ENCODE results near the gene SLC4A4. TPM values are rescaled to one million over a fixed set of nuclear protein-coding genes. Genes with fewer than 3 reads are reported as not detected.

SLC4A4 gene
- total and polyA plus RNA-seq, 10 of the 15 experiments (the other 5 are each of a cell fraction or from before 2014, with no cell fraction given): 0.05 to 0.44 (median 0.18) TPM

DNA sequence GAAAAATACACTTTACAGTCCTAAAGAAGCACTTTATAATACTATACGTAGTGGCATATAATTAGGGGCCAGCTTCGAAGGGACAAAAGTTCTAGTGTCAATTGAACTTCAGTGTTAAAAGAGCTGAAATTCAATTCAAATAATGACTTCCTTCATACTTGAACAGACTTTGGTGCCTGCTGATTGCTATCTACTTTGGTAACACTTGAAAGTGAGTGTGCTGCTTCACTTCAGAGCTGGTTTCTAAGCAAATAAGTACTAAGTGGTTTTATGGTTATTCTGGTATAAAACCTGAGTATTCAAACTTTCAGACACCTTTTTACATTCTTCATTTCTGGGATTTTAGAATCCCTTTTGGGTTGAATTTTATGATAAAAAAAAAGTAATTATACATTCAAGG lies 107.0 kb downstream of the SLC4A4 start:
- BruUV-seq (replicated peaks): no TSS peak
- Histone ChIP-seq H3K4me1 (ENCODE audit: control insufficient read depth, insufficient read depth, low read length) (no peaks in the 10 kb centered on the region), H3K4me2 (ENCODE audit: control insufficient read depth, insufficient read depth) (no peak overlapping the region), H4K20me1 (ENCODE audit: control insufficient read depth, insufficient read depth) (no peaks in the 10 kb centered on the region), H3K9ac (ENCODE audit: control insufficient read depth, insufficient read depth, low read length) (no peak overlapping the region), H3K27me3 (replicated peaks in 1 of 2; ENCODE audit: control insufficient read depth in 2 of 2, insufficient read depth in 2 of 2, low read length in 1 of 2) (0 out of 4 replicates have a peak, but pooled peaks cover 0 to 2% of the 10 kb centered on the region in 2 experiments), H3K36me3 (ENCODE audit: control insufficient read depth in 2 of 2, insufficient read depth in 2 of 2, low read length in 1 of 2) (no peaks in the 10 kb centered on the region), H3K27ac (ENCODE audit: control insufficient read depth, insufficient read depth) (no peak overlapping the region), H3K4me3 (no peak overlapping the region), H3K79me2 (ENCODE audit: control insufficient read depth, insufficient read depth, low read length) (no peaks in the 10 kb centered on the region), H3K9me3 (replicated peaks; ENCODE audit: control insufficient read depth, insufficient read depth, low read length) (no peaks in the 10 kb centered on the region), H2AFZ (ENCODE audit: control insufficient read depth, low read depth, low read length) (no peak overlapping the region)
- POLR2A ChIA-PET: no interaction called here
- FAIRE-seq (no peak), DNase-seq (ENCODE audit: low read depth, low spot score) (no peak), ATAC-seq (no peak)
- CTCF ChIA-PET: no interaction called here
- intact Hi-C loops (cut with micrococcal nuclease; ENCODE audit: unreplicated experiment) (no loop called here), in situ Hi-C loops (cut with MboI) (no loop called here)
- RAD21 ChIA-PET (ENCODE audit: unreplicated experiment): no interaction called here
- SMC1A ChIA-PET (ENCODE audit: uncharacterized antibody, unreplicated experiment): no interaction called here
- WGBS (ENCODE audit: insufficient coverage, insufficient replicate concordance, low lambda C conversion rate, missing lambda C conversion rate): 25% methylated on average over 2 of the region's 2 CpGs
- TF ChIP-seq MXI1 (IDR thresholded peaks at IDR 0.05; ENCODE audit: low read depth, low read length) (no peak), ZNF24 (IDR thresholded peaks at IDR 0.05) (no peak), ZSCAN29 (IDR thresholded peaks at IDR 0.05) (no peak), EP300 (IDR thresholded peaks at IDR 0.05; ENCODE audit: borderline replicate concordance in 1 of 2, control insufficient read depth in 1 of 2, low read depth in 2 of 2, low read length in 2 of 2) (no peak), E4F1 (IDR thresholded peaks at IDR 0.05; ENCODE audit: borderline replicate concordance, partially characterized antibody) (no peak), RAD51 (IDR thresholded peaks at IDR 0.05) (no peak), PAX5 (IDR thresholded peaks at IDR 0.05; ENCODE audit: borderline replicate concordance, low read depth, low read length) (no peak), POU2F2 (IDR thresholded peaks at IDR 0.05; ENCODE audit: borderline replicate concordance, low read depth, low read length) (no peak), TCF7 (IDR thresholded peaks at IDR 0.05; ENCODE audit: borderline replicate concordance) (no peak), IRF5 (IDR thresholded peaks at IDR 0.05; ENCODE audit: borderline replicate concordance) (no peak), POLR2AphosphoS2 (IDR thresholded peaks at IDR 0.05; ENCODE audit: low read depth, low read length) (no peak), CEBPB (IDR thresholded peaks at IDR 0.05; ENCODE audit: borderline replicate concordance in 1 of 2, low read depth in 2 of 2, low read length in 2 of 2) (no peak)
- TF ChIP-seq, protein P1, sequence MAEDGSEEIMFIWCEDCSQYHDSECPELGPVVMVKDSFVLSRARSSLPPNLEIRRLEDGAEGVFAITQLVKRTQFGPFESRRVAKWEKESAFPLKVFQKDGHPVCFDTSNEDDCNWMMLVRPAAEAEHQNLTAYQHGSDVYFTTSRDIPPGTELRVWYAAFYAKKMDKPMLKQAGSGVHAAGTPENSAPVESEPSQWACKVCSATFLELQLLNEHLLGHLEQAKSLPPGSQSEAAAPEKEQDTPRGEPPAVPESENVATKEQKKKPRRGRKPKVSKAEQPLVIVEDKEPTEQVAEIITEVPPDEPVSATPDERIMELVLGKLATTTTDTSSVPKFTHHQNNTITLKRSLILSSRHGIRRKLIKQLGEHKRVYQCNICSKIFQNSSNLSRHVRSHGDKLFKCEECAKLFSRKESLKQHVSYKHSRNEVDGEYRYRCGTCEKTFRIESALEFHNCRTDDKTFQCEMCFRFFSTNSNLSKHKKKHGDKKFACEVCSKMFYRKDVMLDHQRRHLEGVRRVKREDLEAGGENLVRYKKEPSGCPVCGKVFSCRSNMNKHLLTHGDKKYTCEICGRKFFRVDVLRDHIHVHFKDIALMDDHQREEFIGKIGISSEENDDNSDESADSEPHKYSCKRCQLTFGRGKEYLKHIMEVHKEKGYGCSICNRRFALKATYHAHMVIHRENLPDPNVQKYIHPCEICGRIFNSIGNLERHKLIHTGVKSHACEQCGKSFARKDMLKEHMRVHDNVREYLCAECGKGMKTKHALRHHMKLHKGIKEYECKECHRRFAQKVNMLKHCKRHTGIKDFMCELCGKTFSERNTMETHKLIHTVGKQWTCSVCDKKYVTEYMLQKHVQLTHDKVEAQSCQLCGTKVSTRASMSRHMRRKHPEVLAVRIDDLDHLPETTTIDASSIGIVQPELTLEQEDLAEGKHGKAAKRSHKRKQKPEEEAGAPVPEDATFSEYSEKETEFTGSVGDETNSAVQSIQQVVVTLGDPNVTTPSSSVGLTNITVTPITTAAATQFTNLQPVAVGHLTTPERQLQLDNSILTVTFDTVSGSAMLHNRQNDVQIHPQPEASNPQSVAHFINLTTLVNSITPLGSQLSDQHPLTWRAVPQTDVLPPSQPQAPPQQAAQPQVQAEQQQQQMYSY (CRISPR knock-in tag; IDR thresholded peaks at IDR 0.05): no peak
- TF ChIP-seq, protein P2, sequence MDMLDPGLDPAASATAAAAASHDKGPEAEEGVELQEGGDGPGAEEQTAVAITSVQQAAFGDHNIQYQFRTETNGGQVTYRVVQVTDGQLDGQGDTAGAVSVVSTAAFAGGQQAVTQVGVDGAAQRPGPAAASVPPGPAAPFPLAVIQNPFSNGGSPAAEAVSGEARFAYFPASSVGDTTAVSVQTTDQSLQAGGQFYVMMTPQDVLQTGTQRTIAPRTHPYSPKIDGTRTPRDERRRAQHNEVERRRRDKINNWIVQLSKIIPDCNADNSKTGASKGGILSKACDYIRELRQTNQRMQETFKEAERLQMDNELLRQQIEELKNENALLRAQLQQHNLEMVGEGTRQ (IDR thresholded peaks at IDR 0.05; ENCODE audit: borderline replicate concordance, low read depth, low read length): no peak

Data from GM12878 (cell line).